T47D (cell line): ENCODE results near the gene CRKL.

Source experiments
- DNase-seq, 2 experiments: peaks; one replicate each; pipeline versions ENCODE4 v3.0.0 to v3.0.0-alpha.2; 2011 to 2012; ENCODE audit warnings: low read depth in 1 of 2, low spot score in 1 of 2
- JUND ChIP-seq: IDR thresholded peaks from 2 replicates; pipeline ENCODE4 v1.6.1; 2012; ENCODE audit warnings: low read depth
- in situ Hi-C: cut with HindIII; loops from 2 replicates; pipeline ENCODE4 v1.10.0; 2016; ENCODE audit warnings: low sequenced_read_pairs, low pct_unique_long_range_greater_than_20kb

The CRKL gene, protein sequence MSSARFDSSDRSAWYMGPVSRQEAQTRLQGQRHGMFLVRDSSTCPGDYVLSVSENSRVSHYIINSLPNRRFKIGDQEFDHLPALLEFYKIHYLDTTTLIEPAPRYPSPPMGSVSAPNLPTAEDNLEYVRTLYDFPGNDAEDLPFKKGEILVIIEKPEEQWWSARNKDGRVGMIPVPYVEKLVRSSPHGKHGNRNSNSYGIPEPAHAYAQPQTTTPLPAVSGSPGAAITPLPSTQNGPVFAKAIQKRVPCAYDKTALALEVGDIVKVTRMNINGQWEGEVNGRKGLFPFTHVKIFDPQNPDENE

GRCh38 chr22:20916916-20917810 is at the start of gene CRKL:
TSS of gene CRKL (plus strand) at chr22:20917407. CDS start at chr22:20917935, 528 bp downstream.
- DNase-seq, result peak; percentile 88 to 97
- in situ Hi-C loops, result no loop called here
- no peak; the same call in 1 of the 2 replicates for TF ChIP-seq JUND

DNA sequence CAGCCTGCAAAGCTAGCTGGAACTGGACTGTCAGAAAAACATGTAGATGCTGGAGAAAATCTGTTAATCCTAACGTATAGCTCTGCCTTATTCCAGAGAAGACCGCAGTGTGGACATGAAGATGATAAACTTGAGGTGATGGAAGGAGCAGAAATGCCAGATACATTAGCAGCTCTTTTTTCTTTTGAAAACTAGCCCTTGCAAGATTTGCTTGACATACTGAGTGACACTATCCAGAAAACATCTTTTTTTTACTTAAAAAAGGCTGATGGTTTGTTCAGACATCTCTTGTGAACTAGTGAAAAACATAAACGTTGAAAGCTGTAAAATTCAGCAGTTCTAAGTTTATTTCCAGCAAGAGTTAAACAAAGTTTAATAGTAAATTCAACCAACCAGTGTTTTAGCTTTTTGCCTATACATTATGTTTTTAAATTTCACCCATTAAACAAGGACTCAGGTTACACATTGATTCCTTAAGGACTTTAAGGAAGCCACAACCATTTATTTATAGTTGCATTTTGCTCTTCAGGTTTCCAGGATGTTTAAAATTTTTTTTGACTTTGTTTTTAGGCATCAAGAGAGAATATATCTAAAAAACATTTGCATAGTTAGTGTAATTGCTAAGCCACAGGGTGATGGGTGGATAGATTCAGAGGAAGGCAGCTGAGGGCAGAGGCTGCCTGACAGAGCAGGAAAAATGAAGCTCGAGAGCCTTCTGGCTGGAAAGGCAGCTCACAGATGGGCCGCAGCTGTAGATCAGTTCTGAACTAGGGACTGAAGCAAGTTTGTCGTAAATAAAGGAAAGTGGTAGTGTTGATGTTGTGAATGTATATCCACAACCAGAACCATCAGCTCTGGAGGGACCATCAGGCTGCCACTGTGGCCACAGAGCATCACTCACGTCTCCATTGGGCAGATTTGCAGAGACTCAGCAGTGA is 48.9 kb upstream of the CRKL start:
- DNase-seq, result no peak
- in situ Hi-C loops, result no loop called here
- TF ChIP-seq JUND, result no peak

GRCh38 chr22:20869234-20869633 is 48.0 kb upstream of the CRKL start:
- DNase-seq, result no peak
- no peak for TF ChIP-seq JUND
- in situ Hi-C loops, result no loop called here

GRCh38 chr22:20873214-20873613 is 44.0 kb upstream of the CRKL start:
- DNase-seq, result no peak
- in situ Hi-C loops, result no loop called here
- TF ChIP-seq JUND, result no peak

- TF ChIP-seq JUND, result no peak
- in situ Hi-C loops, result no loop called here
- no peak for DNase-seq
These were observed 41.9 kb upstream of the CRKL start for GRCh38 chr22:20875296-20875695.

- in situ Hi-C loops, result no loop called here
- TF ChIP-seq JUND, result no peak
- no peak for DNase-seq
These were observed 39.5 kb upstream of the CRKL start for GRCh38 chr22:20877715-20878114.

DNA sequence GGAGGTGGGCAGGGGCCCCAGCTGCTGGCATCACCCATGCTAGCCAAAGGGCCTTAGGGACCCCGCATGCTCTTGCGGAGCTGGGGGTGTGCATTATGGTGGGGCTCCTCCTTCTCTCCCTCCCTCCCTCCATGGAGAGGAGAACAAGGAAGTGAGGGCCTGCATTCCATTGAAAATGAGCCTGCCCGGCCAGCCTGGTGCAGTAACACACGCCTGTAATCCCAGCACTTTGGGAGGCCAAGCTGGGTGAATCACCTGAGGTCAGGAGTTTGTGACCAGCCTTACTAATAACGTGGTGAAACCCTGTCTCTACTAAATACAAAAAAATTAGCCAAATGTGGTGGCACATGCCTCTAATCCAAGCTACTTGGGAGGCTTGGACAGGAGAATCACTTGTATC is 36.0 kb upstream of the CRKL start:
- peak in 1 of 2 experiments; percentile 45 for DNase-seq
- in situ Hi-C loops, result no loop called here
- TF ChIP-seq JUND, result no peak

DNA sequence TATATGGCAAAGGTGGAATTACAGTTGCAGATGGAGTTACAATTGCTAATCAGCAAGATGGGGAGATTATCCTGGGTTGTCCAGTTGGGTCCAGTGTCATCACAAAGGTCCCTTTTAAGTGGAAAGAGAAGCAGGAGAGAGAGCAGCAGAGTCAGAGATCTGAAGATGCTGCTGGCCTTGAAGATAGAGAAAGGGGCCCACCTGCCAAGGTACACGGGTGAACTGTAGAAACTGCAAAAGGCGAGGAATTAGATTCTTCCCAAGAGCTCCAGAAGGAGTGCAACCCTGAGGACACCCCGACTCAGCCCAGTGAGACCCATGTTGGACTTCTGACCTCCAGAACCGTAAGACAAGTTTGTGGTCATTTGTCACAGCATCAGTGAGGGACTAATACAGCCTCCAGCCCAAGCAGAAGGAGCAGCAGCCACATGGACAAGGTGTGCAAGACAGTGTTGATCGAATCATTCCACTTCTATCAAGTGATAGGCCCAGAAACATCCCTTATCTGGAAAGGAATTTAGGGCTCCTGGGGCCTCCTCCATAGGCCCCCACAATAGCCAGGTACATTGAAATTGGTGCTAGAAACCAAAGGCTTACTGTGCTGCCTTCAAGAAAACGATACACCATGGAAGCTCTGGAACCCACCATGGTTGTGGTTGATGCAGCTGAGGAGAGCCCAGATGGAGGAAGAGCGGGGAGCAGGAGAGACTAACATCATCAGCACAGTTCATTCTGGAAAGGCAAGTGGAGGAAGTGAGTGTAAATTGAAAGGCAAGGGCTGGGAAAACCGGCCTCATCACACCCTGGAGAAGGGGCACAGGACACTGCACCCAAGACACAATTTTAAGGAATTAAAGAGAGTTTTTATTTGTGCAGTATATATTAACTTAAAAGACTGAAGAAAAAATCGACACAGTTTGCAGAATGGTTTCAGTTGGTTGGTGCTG is 35.1 kb upstream of the CRKL start:
- TF ChIP-seq JUND, result no peak
- DNase-seq, result no peak
- in situ Hi-C loops, result no loop called here

- in situ Hi-C loops, result no loop called here
- TF ChIP-seq JUND, result no peak
- DNase-seq, result no peak
These were observed 34.4 kb upstream of the CRKL start for GRCh38 chr22:20882855-20883254.

- DNase-seq, result no peak
- in situ Hi-C loops, result no loop called here
- TF ChIP-seq JUND, result no peak
These were observed 32.8 kb upstream of the CRKL start for GRCh38 chr22:20884454-20884853.

GRCh38 chr22:20885017-20885556 is 32.1 kb upstream of the CRKL start:
- in situ Hi-C loops, result no loop called here
- no peak for TF ChIP-seq JUND
- no peak for DNase-seq
